IPS DF 19.7 (cell line): ENCODE measurements around the gene CDH13.

Experiments used
- DNase-seq: peaks from one replicate; pipeline ENCODE4 v3.0.0-alpha.2; 2013; ENCODE audit warnings: low read depth, low spot score

The CDH13 gene

GRCh38 chr16:82741073-82741615 is 114.4 kb downstream of the CDH13 start:
- DNase-seq: no peak

- DNase-seq: no peak
These were observed 118.2 kb downstream of the CDH13 start for GRCh38 chr16:82744958-82745357.

DNA sequence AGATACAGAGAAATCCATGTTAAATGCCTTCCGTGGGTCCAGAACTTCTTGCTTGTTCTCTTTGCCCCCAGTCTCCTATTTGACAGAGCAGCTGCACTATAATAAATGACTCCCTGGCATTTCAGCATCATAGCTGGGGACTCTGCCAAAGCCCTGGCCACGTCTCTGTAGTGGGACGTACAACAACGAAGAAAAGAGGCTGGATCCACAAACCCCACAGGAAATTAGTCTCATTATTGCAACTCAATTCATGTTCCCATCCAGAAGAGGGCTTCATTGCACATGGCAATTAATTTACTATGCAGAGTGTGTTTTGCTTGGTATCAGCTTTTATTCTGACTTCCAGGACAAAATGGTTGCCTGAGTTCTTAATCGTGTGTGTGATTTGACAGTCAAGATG is 121.3 kb downstream of the CDH13 start:
- no peak for DNase-seq

- no peak for DNase-seq
These were observed 123.3 kb downstream of the CDH13 start for GRCh38 chr16:82750068-82750467.

DNA sequence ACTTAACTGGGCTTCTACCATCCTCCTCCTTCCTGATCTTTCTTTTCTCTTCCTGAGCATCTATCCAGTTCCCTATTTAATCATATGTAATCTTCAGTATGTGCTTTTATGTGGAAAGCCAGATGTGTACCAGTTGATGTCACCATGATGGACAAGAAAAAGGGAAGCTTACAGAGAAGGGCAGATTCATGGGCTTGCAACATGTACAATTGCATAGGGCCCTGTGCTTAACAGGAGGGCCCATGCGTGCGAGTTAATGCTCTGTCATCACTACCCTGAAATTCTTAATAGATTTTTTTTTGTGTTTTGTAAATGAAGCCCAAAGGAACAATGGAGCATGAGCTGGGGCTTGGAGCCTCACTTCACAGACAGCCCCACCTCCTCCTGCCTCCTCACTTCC is 124.3 kb downstream of the CDH13 start:
- no peak for DNase-seq

GRCh38 chr16:82752172-82752571 is 125.4 kb downstream of the CDH13 start:
- DNase-seq: no peak

DNA sequence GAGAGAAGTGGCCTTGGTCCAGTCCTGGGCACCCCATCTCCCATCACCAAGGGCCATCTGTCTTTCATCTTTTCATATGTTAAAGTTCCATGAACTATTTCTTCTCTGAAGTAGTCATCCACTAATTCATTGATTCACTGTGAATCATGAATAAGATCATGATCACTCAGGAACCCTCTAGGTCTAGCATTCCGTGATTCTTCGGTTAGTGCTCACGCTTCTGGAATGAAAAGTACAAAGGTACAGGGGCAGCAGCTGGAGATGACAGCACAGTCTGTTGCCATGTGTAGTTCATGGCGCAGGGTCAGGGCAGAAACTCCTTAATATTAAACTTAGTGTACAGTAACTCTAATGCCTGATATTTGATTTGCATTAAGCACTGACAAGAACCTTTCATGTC is 127.1 kb downstream of the CDH13 start:
- no peak for DNase-seq

DNA sequence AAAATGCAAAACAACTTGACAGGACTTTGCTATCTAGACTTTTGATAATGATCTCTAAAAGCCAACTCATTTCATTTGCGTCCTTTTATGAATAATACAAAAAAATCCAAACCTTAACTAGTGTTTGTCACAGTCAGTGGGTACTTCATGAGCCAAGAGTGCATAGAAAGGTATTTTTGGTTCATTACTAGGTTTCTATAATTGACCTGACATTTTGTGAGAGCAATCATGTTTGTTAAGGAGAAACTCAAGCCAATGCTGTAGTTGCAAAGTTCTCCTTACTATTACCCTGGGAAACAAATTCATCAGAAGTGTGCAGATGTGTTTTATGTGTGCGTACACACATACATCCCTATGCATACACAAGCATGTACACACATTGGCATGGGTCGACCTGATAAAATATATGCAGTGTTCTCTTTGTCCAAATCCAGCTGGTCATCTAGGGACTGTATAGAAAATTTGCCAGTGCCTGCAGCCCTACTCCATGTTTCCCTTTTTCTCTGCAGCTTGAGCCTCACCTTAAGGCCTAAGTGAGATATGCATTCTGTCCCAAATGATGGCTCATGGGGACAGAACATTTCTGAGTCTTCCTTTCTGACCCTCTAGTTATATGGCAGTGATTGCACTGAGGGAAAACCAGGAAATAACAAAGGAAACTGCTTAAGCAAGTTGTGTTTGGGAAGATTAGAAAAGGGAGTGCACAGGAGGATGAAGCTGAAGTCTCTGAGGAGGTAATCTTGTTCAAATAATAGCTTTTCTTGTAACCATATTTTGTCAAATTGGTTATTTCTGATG is 128.1 kb downstream of the CDH13 start:
- no peak for DNase-seq

DNA sequence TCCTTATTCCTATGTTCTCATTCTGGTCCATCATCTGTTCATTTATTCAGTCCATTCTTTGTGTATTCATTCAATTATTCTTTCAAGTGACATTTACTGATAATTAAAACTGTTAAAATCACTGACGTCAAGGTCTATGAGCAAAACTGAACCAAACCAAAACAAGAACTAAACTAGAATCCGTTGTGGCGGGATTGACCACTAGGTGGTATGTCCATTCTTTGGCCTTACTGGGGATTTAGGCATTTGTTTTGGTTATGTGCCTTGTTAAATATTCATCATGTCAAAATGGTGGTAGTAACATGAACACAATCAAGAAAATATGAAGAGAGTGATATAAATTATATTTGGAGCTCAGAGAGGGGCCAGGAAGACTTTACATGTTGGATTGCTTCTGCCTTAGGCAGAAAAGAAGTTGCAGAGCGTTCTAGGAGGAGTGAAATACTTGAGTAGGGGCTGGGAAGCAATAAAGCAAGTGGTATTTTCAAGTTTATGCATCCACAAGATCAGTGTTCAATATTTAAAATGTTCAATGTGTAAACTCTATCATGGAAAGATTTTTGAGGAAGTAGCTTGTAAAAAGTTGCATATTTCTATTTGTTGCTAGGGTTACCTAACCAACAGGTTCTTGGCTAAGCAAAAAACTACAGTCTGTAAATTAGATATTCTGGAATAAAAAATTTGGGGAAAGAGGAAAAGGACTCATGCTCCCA is 129.0 kb downstream of the CDH13 start:
- no peak for DNase-seq

- no peak for DNase-seq
These were observed 129.5 kb downstream of the CDH13 start for GRCh38 chr16:82756283-82756599.

- DNase-seq: no peak
These were observed 131.6 kb downstream of the CDH13 start for GRCh38 chr16:82758406-82758805.

GRCh38 chr16:82758904-82759303 is 132.1 kb downstream of the CDH13 start:
- DNase-seq: no peak

GRCh38 chr16:82761236-82761635 is 134.5 kb downstream of the CDH13 start:
- no peak for DNase-seq

DNA sequence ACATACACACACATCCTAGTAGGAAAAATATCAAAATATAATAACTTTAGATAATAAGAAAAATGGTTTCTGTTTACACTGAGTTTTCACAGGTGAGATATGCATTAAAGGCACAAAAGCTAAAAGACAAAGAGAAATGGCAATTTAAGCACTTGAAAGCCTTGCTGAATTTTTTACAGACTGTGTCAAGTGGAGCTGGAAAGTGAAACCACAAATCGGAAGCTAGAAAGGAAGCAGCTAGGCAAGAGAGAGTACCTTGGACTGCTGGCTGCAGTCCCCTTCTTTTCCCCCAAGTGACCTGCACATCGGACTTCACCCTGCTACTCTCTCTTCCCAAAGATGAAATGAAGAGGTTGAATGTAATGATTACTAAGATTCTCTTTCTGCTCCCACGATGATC is 135.1 kb downstream of the CDH13 start:
- DNase-seq: no peak

DNA sequence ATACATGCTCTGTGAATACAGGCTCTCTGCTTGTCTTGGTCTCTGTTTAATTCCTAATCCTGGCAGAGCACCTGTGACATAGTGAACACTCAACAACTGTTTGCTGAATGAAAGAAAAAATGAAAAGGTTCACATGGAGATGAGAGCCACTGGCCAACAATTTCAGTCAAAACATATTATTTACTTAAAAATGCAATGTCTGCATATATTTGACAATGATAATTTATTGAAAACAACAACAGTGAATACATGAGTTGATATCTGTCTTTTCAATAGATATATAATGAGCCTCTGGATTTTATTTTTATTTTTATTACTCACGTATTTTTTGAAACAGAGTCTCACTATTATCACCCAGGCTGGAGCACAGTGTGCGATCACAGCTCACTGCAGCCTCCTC is 136.6 kb downstream of the CDH13 start:
- DNase-seq: no peak

- DNase-seq: no peak
These were observed 140.4 kb downstream of the CDH13 start for GRCh38 chr16:82767198-82767597.

- DNase-seq: no peak
These were observed 141.0 kb downstream of the CDH13 start for GRCh38 chr16:82767808-82768207.

DNA sequence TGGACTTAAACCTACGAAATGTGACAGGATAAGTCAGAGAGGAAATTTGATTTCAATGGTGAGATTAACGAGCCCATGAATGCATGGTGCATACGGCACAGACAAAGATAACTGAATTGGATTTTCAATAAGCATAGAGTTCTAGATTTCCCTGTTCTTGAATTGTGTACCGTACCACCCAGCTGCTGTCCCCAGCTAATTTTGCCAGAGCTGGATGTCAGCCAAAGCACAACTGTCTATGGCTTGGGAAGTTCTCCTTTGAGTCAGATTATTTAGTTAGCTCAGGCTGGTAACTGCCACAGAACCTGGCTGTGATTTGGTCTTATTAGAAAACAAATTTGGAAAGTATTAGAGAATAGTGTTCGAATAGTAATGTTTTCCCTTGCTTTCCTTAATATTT is 143.1 kb downstream of the CDH13 start:
- DNase-seq: no peak

GRCh38 chr16:82772215-82772614 is 145.4 kb downstream of the CDH13 start:
- no peak for DNase-seq

DNA sequence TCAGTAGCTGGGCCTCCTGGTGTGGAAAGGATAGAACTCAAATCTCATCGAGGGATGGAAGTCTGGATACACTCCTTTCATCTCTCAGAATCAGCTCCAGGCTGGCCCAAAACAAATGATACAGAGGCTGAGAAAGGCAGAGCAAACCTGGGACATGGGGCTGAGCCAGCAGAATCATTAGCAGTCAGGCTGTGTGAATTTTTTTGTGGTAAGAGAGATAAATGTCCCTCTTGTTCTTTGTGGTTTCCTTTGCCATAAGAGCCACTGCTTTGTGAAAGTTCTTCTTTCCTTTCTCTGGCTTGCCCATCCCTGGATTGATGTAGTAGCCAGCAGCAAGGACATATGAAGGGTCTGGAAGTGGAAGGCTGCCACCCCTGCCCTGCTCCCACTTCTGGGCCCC is 146.2 kb downstream of the CDH13 start:
- no peak for DNase-seq

GRCh38 chr16:82776470-82777146 is 149.8 kb downstream of the CDH13 start:
- DNase-seq: no peak

- DNase-seq: peak; percentile 42
These were observed 156.0 kb downstream of the CDH13 start for GRCh38 chr16:82782715-82783251.
